GM12872 (cell line): ENCODE data around the gene SEPHS2.

Source experiments
- TF ChIP-seq, protein P1 (sequence below): IDR thresholded peaks from 3 replicates; pipeline ENCODE4 v1.5.1; 2011; ENCODE audit warnings: low read depth, mild to moderate bottlenecking, low read length, moderate library complexity; ENCODE audit not compliant: insufficient read depth

Gene SEPHS2

DNA sequence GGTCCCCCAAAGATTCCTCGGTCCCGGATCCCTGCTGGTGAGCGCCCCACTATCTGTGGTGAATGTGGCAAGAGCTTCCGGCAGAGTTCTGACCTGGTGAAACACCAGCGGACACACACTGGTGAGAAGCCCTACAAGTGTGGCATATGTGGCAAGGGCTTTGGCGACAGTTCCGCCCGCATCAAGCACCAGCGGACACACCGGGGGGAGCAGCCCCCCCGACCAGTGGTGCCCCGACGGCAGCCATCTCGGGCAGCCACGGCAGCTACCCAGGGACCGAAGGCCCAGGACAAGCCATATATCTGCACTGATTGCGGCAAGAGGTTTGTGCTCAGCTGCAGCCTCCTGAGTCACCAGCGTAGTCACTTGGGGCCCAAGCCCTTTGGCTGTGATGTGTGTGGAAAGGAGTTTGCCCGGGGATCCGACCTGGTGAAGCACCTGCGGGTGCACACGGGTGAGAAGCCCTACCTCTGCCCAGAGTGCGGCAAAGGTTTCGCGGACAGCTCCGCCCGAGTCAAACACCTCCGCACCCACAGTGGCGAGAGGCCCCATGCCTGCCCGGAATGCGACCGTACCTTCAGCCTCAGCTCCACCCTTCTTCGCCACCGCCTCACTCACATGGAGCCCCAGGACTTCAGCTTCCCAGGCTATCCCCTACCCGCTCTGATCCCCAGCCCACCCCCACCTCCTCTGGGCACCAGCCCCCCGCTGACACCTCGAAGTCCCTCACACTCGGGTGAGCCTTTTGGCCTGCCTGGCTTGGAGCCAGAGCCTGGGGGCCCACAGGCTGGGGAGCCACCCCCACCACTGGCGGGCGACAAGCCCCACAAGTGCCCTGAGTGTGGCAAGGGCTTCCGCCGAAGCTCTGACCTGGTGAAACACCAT is 47.7 kb downstream of the SEPHS2 start:
- TF ChIP-seq, protein P1, sequence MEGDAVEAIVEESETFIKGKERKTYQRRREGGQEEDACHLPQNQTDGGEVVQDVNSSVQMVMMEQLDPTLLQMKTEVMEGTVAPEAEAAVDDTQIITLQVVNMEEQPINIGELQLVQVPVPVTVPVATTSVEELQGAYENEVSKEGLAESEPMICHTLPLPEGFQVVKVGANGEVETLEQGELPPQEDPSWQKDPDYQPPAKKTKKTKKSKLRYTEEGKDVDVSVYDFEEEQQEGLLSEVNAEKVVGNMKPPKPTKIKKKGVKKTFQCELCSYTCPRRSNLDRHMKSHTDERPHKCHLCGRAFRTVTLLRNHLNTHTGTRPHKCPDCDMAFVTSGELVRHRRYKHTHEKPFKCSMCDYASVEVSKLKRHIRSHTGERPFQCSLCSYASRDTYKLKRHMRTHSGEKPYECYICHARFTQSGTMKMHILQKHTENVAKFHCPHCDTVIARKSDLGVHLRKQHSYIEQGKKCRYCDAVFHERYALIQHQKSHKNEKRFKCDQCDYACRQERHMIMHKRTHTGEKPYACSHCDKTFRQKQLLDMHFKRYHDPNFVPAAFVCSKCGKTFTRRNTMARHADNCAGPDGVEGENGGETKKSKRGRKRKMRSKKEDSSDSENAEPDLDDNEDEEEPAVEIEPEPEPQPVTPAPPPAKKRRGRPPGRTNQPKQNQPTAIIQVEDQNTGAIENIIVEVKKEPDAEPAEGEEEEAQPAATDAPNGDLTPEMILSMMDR, result no peak

DNA sequence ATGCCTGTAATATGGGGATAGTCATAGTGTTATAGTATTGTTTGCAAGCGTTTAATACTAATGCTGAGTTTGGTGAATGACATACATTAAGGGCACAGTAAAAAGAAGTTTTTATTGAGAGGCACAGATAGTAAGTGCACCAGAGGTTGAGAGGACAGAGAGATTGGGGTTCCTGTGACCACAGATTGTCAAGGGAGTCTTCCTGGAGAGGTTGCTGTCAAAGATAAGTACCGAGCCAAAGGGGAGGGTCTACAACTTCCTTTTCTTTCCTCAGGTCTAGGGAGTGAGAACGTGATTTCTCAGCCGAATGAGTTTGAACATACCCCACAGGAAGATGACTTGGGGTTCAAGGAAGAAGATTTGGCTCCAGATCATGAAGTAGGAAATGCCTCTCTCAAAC is 48.6 kb downstream of the SEPHS2 start:
- TF ChIP-seq, protein P1, result no peak

DNA sequence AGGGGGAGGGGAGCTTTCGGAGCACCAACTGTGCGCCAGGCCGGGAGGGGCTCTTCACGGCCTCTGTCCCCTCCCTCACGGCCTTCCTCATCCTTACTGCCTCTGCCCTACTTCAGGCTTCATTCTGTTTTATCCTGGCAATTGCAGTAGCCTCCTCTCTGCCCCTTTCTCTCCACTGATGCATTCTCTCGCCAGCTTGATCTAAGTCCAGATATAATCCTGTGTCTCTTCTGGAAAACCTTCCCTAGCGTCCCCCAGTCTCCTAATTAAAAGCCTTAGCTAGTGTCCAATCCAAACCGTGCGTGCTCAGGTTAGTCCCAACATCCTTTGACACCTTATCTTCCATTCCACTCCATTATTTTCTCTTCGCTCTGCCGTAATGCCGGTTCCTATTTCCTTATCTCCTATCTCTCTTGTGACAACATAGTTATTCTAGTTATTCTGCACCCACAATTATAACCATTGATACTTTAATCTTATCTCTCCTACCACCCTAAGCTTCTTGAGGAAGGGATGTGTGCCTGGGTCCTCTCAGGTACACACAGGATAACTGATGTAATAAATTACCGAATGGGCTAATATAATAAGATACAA is 49.6 kb downstream of the SEPHS2 start:
- TF ChIP-seq, protein P1, result no peak

DNA sequence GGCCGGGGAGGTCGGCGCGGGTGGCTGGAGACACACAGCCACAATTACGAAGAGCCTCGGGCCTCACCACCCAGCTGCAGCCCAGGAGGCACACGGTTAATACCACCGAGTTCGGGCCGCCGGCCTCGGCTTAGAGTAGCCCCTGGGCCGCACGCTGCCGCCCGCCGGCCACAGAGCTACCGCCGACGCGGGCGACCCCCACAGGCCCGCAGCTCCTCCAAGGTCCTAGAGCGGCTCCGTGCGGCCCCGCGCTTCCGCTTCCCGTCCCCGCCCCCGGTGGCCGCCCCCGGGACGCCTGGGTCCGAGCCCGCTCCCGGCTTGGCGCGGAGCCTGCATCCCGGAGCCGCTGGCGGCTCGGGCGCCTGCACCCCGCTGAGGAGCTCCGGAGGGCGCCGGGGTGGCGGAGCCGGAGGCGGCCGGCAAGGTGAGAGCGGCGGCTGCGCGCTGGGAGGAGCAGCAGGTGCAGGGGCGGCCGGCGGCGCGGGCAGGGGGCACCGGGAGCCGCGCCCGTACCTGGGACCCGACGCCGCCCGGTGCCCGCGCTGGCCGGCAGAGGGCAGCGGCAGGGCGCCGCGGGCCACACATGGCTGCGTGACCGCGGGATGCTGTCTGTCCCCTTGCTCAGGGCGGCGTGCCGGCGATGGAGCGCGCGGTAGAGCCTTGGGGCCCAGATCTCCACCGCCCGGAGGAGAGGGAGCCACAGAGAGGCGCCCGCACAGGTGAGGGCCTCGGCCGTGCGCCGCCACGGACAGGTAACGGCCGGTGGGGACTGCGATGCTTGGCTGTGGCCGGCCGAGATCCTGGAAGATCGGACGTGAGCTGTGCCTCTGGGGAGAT is 50.3 kb downstream of the SEPHS2 start, which contains the start of gene ZNF48:
Gene ZNF48 (plus strand): TSS at position 266 of the 837 bp plus-strand sequence. CDS start 375 bp downstream, at position 641.
- TF ChIP-seq, protein P1, result peak; percentile 40; the same call in 1 of the 3 replicates

DNA sequence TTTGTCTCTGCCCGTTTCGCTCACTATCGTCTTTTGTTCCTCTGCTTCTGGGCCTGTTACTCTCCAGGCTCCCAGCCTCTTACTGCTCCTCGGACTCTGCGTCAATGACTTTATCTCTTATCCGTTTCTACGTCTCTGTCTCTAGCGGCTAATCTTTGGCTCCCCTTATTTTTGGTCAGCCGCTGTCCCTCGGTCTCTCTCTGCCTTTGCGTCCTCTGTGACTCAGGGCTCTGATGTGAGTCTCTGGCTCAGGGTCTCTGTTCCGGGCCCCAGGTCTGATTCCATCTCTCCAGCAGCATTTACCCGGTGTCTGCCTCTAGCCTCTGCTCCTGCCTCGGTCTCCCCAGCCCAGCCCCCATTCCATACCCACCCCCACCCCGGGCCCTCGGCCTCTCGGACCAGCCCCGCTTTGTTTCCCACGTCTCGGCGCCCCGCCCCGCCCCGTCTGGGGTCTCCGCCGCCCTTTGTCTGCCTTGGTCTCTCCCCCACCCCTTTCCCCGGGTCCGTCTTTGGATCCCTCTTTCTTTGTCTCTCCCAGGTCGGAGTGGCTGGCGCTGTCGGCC is 51.0 kb downstream of the SEPHS2 start:
- TF ChIP-seq, protein P1, result no peak
